ENCODE data around the gene HPF1. TPM values are rescaled to one million over a fixed set of nuclear protein-coding genes. Genes with fewer than 3 reads are reported as not detected.

HPF1 gene
- total RNA-seq (2022; extraction: Qiagen RNA extraction; ENCODE audit: low read depth): 10.3 to 19.8 TPM (median 16.9 TPM) in 5 replicates

GRCh38 chr4:169757575-169758184, at the start of gene HPF1:
TSS of gene HPF1 (minus strand) at chr4:169757944. CDS start at chr4:169757877, 67 bp downstream.

Other genes starting within 250 kb of the HPF1 start
- 1.4 to 3.8 TPM (median 3.1 TPM) in 5 replicates for gene NEK1, start 145.4 kb downstream of the HPF1 start, total RNA-seq (2022; extraction: Qiagen RNA extraction; ENCODE audit: low read depth)
- 15.5 to 19.1 TPM (median 18.8 TPM) in 5 replicates for gene CLCN3, start 137.4 kb downstream of the HPF1 start, total RNA-seq (2022; extraction: Qiagen RNA extraction; ENCODE audit: low read depth)